GM21423 (cell line): ENCODE results near the gene POP5.
A peak's percentile ranks its signal among the peaks of the same experiment; 100 is the strongest.
"Not testable (repeated sequence)": the region's sequence is repeated elsewhere in the genome, so short reads cannot be mapped to it uniquely, and the experiment has no call there.

ENCODE experiments used
- ATAC-seq: cut with Tn5 transposase; IDR thresholded peaks from one replicate; pipeline ENCODE4 v1.9.1; 2021; ENCODE audit warnings: mild to moderate bottlenecking, moderate library complexity; ENCODE audit not compliant: unreplicated experiment

POP5 gene

DNA sequence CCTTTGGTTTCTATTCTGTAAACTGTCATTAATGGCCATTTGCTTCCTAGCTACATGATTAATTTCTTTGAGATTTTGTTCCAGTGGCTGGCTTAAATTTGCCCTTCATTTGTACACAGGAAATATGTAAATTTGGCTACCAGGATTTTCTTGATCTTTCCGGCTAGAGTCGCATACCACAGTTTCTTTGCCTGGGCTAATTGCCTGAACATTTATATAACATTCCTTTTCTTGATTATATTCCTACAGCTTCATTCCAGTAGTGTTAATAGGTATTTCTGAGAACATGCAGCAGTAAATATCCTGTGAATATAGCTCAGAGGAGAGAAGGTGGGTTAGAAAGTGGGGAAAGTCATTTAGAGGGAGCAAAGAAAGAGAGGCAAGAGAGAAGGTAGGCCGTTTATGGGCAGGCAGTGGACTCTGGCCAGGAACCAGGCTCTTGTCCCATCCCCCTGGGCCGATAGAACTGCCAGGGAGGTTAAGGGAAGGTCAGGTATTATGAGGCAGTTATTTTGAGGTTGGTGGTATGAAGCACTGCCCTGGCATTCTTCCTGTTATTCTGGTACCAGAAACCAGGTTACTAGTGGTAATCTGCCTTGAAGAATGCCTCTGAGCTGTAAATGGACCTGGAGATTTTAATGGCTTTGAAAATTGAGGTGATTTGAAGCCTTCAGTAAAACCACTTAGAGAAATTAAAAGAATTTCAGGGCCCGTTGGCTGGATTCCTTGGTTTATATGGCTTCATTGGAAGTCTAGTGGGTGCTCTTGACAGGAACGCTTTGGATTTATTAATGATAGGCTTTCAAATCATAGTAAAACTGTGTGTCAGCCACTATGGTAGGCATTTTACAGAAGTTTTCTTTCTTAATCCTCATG lies 42.7 kb downstream of the POP5 start:
- ATAC-seq = no peak

DNA sequence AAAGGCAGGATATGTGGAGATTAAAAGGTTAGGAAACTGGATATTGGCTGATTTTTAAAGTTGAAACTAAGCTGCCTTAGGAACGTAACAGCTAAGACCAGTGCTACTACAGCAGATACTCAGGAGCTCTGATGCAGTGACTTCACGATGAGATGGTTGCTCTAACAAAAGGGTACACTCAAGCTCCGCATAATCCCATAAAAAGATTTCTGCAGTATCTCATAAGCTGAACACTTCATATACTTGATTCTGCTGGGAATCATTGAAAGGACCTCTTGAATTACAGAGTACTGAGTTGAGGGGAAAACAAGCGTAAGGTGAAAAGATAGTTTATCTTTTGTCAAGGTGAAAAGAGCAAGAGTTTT lies 43.4 kb downstream of the POP5 start:
- no peak for ATAC-seq

DNA sequence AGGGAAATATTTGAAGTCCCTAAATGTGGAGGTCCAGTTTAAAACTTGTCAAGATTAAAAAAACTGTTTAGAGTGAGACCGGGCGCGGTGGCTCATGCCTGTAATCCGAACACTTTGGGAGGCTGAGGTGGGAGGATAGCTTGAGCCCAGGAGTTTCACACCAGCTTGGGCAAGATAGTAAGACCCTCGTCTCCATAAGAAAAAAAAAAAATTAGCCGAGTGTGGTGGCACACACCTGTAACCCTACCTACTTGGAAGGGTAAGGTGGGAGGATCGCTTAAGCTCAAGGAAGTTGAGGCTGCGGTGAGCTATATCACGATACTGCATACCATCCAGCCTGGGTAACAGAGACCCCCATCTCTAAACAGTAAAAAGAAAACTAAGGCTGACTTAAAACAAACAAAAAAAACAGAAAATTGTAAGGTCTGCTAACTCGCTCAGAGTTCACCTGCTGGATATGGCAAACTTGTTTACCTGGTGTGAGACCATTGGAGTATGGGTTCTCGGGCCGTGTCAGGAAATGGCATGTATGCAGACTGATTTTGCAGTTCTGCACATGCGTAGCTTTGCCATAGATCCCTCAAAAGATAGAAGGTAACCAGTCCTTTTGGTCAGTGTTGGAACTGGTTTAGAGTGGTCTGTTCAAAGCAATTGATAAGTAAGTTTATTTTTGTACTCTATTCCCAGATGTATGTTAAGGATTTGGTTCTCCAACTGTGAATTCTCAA lies 45.0 kb downstream of the POP5 start:
- no peak for ATAC-seq

DNA sequence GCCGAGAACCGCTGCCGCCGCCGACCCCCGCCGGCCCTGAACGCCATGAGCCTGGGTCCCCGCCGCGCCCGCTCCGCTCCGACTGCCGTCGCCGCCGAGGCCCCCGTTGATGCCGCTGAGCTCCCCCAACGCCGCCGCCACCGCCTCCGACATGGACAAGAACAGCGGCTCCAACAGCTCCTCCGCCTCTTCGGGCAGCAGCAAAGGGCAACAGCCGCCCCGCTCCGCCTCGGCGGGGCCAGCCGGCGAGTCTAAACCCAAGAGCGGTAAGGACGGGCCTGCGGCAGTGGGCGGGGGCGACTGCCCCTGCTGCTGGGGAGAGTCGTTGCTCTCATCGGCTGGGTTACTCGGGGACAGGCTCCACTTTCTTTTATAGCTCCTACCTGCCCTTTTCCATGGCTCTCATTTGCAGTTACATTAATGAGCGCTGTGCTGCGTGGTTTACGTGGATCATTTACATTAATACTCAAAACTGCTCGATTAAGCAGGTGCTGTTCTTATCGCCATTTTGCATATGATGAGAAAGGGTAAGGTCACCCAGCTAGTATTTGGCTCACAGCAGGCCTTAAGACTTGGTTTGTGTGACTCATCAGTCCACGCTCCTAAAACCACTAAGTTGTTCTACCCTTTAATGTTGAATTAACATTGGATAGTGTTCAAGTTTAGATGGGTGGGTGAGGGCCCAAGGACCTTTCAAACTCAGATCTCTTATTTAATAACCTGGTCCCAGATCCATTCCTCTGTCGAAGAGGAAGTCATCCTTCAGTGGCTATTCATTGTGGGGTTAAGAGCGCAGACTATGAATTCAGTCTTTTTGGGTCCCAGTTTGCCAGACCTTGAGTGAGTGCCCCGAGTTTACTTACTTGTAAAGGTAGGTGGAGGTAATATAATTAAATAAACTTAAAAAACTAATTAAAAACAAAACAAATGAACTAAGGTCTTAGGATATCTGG lies 46.2 kb downstream of the POP5 start:
- ATAC-seq = peak; percentile 33

DNA sequence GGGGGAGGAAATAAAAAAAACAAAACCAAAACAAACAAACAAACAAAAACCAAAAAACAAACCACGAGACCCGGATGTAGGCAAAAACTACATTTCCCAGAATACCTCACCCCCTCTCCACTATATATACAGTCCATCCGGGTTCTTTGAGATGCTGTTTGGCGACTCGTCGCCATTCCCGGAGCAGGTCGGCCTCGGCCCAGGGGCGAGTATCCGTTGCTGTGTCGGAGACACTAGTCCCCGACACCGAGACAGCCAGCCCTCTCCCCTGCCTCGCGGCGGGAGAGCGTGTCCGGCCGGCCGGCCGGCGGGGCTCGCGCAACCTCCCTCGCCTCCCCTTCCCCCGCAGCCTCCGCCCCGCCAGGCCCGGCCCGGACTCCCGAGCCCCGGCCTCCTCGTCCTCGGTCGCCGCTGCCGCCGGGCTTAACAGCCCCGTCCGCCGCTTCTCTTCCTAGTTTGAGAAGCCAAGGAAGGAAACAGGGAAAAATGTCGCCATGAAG lies 46.9 kb downstream of the POP5 start, which contains the start of gene RNF10:
Gene RNF10, plus strand, starts transcription at position 154 of the 500 bp plus-strand sequence. CDS start 456 bp downstream, outside the sequence.
- peak; percentile 62 for ATAC-seq

DNA sequence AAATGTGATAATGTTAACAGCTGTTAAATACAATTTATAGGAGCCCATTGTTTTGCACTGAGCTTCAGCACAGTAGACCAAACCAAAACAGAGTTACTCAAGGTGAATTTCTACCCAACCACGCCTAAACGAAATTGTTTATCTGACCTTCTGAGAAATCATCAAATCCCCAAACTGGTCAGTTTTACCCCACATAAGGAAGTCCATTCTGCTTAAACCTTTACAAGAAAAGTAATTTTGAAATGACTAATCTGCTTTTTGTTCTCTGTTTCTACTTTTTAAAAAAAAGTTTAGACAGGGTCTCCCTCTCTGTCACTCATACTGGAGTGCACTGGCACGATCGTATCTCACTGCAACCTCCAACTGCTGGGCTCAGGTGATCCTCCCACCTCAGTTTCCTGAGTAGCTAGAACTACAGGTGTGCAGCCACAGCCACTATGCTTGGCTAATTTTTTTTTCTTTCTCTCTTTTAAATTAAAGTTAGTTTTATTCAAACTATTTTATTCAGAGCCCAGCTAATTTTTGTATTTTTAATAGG lies 48.4 kb downstream of the POP5 start:
- ATAC-seq = no peak

DNA sequence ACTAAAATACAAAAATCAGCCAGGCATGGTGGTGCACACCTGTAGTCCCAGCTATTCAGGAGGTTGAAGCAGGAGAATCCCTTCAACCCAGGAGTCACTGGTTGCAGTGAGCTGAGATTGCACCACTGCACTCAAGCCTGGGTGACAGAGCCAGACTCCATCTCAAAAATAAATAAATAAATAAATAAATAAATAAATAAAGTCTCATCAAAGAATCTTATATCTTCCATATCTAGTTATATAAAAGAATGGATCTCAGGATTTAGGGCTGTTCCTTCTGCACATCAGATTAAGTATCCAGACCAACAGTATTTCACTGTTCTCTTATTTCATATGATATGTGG lies 50.8 kb downstream of the POP5 start:
- not testable (repeated sequence) for ATAC-seq

DNA sequence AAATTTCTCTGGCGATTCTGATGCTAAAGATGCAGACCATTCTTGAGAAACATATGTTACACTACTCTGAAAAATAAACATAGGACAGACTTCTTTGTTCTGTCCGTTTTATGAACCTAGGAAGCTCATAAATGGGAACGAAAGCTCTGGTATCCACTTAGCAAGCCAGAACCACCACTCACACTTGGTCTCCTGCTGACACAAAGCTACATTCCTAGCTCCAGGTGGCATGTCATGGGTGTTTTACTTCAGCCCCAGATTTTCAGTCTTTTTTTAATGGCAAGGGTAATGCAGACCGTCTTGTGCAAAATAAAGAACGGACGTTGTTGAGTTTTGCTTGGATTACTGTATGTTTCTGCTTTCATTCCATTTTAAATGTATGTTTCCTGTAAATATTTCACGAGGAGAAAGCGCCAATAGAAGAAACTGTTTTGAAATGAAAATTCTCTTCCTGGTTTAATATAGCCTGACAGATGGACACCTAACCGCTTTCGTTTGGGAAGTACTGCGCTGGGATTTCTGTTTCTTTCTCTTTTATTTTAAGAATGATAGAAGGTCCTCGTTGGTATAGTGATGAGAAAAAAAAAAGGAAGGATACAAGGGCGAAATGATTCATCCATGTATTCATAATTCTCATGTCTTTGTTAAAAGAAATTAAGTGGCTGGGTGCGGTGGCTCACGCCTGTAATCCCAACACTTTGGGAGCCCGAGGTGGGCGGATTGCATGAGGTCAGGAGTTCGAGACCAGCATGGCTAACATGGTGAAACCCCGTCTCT lies 51.4 kb downstream of the POP5 start:
- ATAC-seq = no peak

DNA sequence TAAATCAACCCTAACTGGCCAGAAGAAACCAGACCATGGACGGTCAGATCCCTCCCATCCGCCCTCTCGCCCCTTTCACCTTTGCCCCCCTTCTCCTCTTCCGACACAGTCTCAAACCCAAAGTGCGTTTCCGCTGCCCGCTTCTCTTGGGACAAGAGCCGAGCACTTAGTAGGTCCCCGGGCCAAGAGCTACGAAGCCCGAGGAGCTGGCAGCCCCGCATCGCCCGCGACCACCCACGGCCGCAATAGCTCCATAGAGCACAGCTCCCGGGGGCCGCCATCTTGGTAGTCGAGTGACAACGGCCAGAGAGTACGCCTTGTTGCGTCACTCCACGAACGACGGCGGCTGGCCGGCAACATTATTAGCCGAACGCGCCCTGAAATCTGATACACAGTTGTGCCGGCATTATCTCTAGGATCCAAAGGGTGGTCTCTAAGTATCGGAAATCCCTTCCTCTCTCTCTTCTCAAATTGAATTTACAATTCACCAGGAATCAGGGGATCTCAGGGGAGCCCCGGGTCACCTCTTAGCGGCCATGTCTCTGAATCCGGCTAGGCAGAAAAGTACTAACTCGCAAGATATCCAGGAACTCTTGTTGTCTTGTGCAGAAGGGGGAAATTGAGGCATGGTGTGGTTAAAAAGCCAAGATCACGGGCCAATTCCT lies 52.2 kb downstream of the POP5 start, which contains the start of gene COQ5:
Gene COQ5, minus strand, starts transcription at position 298 of the 665 bp plus-strand sequence. Its CDS starts 17 bp downstream, at position 281.
- peak; percentile 79 for ATAC-seq
